A673 (cell line): ENCODE data around the gene AXDND1.

Experiments
- EZH2 ChIP-seq: fragments of 200-600 bp; sonication (generic); IDR thresholded peaks from 2 replicates; pipeline ENCODE4 v1.6.1; 2017; ENCODE audit warnings: borderline replicate concordance, low read depth, mild to moderate bottlenecking, mixed read lengths, antibody characterized with exemption, low read length; ENCODE audit not compliant: poor library complexity, severe bottlenecking
- TF ChIP-seq, protein P1 (sequence below): fragments of 300-800, 200-600 bp; sonication (generic); conservative IDR thresholded peaks from 2 replicates; pipeline ENCODE4 v1.5.1; 2017; ENCODE audit warnings: low read depth, mild to moderate bottlenecking, antibody characterized with exemption, low read length, moderate library complexity, mixed read lengths

DNA sequence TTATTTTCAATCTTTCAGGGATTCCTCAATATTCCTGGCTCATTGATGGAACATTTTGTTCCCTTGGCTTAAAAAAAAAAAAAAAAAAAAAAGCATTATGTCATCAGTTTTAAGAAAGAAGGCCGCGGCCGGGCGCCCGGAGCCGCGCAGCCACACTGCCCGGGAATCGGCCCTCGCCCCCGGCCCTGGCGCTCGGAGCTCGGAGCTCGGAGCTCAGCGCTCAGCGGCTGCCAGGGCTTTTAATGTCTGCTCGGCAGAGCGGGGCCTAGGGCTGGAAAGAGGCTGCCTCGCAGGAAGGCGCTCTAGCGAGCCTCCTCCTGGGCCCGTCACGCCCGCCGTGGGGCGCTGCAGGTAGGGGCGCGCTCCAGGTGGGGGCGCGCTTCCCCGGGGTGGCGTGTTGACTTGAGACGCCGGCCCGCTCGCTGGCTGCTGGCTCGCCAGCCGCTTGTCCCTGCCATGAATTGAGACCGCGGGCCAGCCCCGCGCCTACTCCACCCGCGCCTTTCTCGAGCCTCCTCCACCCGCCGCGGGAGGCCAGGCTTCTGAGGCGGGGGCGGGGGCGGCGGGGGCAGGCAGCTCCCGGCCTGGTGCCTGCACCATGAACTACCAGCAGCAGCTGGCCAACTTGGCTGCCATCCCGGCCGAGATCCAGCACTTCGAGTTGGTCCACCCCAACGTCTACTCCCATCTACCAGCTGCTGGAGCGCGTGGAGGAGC lies 220.5 kb downstream of the AXDND1 start:
- TF ChIP-seq, protein P1, sequence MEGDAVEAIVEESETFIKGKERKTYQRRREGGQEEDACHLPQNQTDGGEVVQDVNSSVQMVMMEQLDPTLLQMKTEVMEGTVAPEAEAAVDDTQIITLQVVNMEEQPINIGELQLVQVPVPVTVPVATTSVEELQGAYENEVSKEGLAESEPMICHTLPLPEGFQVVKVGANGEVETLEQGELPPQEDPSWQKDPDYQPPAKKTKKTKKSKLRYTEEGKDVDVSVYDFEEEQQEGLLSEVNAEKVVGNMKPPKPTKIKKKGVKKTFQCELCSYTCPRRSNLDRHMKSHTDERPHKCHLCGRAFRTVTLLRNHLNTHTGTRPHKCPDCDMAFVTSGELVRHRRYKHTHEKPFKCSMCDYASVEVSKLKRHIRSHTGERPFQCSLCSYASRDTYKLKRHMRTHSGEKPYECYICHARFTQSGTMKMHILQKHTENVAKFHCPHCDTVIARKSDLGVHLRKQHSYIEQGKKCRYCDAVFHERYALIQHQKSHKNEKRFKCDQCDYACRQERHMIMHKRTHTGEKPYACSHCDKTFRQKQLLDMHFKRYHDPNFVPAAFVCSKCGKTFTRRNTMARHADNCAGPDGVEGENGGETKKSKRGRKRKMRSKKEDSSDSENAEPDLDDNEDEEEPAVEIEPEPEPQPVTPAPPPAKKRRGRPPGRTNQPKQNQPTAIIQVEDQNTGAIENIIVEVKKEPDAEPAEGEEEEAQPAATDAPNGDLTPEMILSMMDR: peak; percentile 64
- no peak for TF ChIP-seq EZH2
